Measurements from ENCODE around the gene PAPOLB.

DNA sequence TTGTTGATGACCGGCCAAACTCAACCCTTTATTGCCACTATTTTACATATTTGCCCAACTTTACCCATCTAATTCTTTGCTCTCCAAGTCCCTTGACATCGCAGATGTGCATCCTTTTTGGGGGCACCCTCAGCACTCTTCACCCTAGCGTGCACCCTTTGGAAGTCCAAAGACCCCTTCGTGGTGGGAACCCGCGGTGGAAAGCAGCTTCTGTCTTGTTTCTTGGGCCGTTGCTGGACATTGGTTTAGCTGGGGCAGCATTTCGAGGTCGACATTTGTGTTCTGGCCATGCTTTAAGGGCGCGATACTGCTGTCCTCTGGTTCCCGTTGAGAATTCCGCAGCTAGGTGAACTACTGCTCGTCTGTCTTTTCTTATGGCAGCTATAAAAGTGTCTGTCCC is 326 bp upstream of the PAPOLB start:
- TF ChIP-seq, protein P1, sequence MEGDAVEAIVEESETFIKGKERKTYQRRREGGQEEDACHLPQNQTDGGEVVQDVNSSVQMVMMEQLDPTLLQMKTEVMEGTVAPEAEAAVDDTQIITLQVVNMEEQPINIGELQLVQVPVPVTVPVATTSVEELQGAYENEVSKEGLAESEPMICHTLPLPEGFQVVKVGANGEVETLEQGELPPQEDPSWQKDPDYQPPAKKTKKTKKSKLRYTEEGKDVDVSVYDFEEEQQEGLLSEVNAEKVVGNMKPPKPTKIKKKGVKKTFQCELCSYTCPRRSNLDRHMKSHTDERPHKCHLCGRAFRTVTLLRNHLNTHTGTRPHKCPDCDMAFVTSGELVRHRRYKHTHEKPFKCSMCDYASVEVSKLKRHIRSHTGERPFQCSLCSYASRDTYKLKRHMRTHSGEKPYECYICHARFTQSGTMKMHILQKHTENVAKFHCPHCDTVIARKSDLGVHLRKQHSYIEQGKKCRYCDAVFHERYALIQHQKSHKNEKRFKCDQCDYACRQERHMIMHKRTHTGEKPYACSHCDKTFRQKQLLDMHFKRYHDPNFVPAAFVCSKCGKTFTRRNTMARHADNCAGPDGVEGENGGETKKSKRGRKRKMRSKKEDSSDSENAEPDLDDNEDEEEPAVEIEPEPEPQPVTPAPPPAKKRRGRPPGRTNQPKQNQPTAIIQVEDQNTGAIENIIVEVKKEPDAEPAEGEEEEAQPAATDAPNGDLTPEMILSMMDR (conservative IDR thresholded peaks at IDR 0.05): no peak
- no peak for TF ChIP-seq EZH2 (IDR thresholded peaks at IDR 0.05; ENCODE audit: low read depth)

All from PC-9 (cell line).